Progenitor cell of endocrine pancreas (in vitro differentiated cells): ENCODE data around the gene CENPB. TPM values are rescaled to one million over a fixed set of nuclear protein-coding genes. Genes with fewer than 3 reads are reported as not detected.

Source experiments
- DNase-seq: peaks from one replicate; pipeline ENCODE4 v3.0.0; 2021; ENCODE audit warnings: low spot score; ENCODE audit not compliant: unreplicated experiment
- H3K27ac Mint-ChIP-seq: 2 replicates; pipeline ENCODE4 v1.8.0; 2021; ENCODE audit warnings: mild to moderate bottlenecking, moderate library complexity, mixed read lengths
- H3K27me3 Mint-ChIP-seq: 2 replicates; pipeline ENCODE4 v1.8.0; 2021; ENCODE audit warnings: mixed read lengths
- H3K36me3 Mint-ChIP-seq: 2 replicates; pipeline ENCODE4 v1.8.0; 2022; ENCODE audit warnings: mixed read lengths; ENCODE audit not compliant: insufficient read depth
- H3K4me1 Mint-ChIP-seq: 2 replicates; pipeline ENCODE4 v1.8.0; 2021; ENCODE audit warnings: low read depth, mixed read lengths
- H3K4me3 Mint-ChIP-seq: 2 replicates; pipeline ENCODE4 v1.8.0; 2021; ENCODE audit warnings: low read depth, mild to moderate bottlenecking, moderate library complexity, mixed read lengths
- H3K9me3 Mint-ChIP-seq: 2 replicates; pipeline ENCODE4 v1.8.0; 2021; ENCODE audit warnings: low read depth, mixed read lengths
- CTCF ChIP-seq: fragments of 200-600 bp; sonication (generic); IDR thresholded peaks from one replicate; pipeline ENCODE4 v1.5.0; 2021; ENCODE audit warnings: antibody characterized with exemption, mild to moderate bottlenecking; ENCODE audit not compliant: unreplicated experiment
- total RNA-seq: library from RNA; stranded (reverse); gene quantifications from 2 replicates; pipeline ENCODE4 v1.2.1, GENCODE V29; 2021

CENPB gene
- total RNA-seq, 1 donor from 2014 or later = 49.6 TPM

GRCh38 chr20:3747471-3747870 is 39.1 kb downstream of the CENPB start:
- DNase-seq = no peak
- Mint-ChIP-seq H3K4me3 (no peak overlapping the region), H3K36me3 (no peaks in the 10 kb centered on the region), H3K9me3 (no peaks in the 10 kb centered on the region), H3K4me1 (peaks cover under 1% of the 10 kb centered on the region), H3K27me3 (peaks cover 75% of the 10 kb centered on the region), H3K27ac (peak overlapping the region; percentile 12)
- no peak for TF ChIP-seq CTCF

GRCh38 chr20:3745686-3746173 is 40.8 kb downstream of the CENPB start:
- Mint-ChIP-seq H3K27ac (no peak overlapping the region), H3K4me3 (no peak overlapping the region), H3K36me3 (no peaks in the 10 kb centered on the region), H3K4me1 (no peaks in the 10 kb centered on the region), H3K9me3 (no peaks in the 10 kb centered on the region), H3K27me3 (peaks cover 65% of the 10 kb centered on the region)
- no peak for DNase-seq
- no peak for TF ChIP-seq CTCF

GRCh38 chr20:3744806-3745685 is 41.5 kb downstream of the CENPB start:
- Mint-ChIP-seq H3K27me3 (peaks cover 63% of the 10 kb centered on the region), H3K36me3 (no peaks in the 10 kb centered on the region), H3K4me3 (peak overlapping the region; percentile 48), H3K9me3 (no peaks in the 10 kb centered on the region), H3K4me1 (peaks cover 2% of the 10 kb centered on the region), H3K27ac (no peak overlapping the region)
- no peak for TF ChIP-seq CTCF
- DNase-seq = no peak

- Mint-ChIP-seq H3K36me3 (no peaks in the 10 kb centered on the region), H3K27ac (no peak overlapping the region), H3K9me3 (no peaks in the 10 kb centered on the region), H3K4me3 (no peak overlapping the region), H3K4me1 (peaks cover 2% of the 10 kb centered on the region), H3K27me3 (peaks cover 60% of the 10 kb centered on the region)
- DNase-seq = no peak
- TF ChIP-seq CTCF = no peak
These were observed 42.5 kb downstream of the CENPB start for GRCh38 chr20:3744037-3744436.

- H3K4me3 Mint-ChIP-seq = no peak overlapping the region
These were observed 43.3 kb downstream of the CENPB start for GRCh38 chr20:3743251-3743650.

More at GRCh38 chr20:3743251-3743650, 43.3 kb downstream of the CENPB start:
- Mint-ChIP-seq H3K27me3 (peaks cover 54% of the 10 kb centered on the region), H3K4me1 (peaks cover 3% of the 10 kb centered on the region), H3K27ac (no peak overlapping the region), H3K9me3 (no peaks in the 10 kb centered on the region), H3K36me3 (no peaks in the 10 kb centered on the region)
- DNase-seq = no peak
- TF ChIP-seq CTCF = no peak
